ENCODE data around the gene HAGHL. TPM values are rescaled to one million over a fixed set of nuclear protein-coding genes. Genes with fewer than 3 reads are reported as not detected.
A peak's percentile ranks its signal among the peaks of the same experiment; 100 is the strongest.

The HAGHL gene
- total and polyA plus RNA-seq, 2 of the 8 experiments (the other 6 are each of a cell fraction or from before 2014, with no cell fraction given): 26.6 to 26.9 TPM

GRCh38 chr16:695355-696089 lies 31.4 kb upstream of the HAGHL start:
- Histone ChIP-seq H4K91ac (replicated peaks; ENCODE audit: insufficient read length, low read length) (peak overlapping the region; percentile 95), H3K79me1 (ENCODE audit: low read depth, low read length) (no peaks in the 10 kb centered on the region), H4K8ac (ENCODE audit: extremely low read depth, insufficient read depth, low read length) (peak overlapping the region; percentile 95), H2BK5ac (ENCODE audit: low read depth, low read length) (no peak overlapping the region), H3K18ac (ENCODE audit: extremely low read depth, low read length) (peak overlapping the region; percentile 76), H3K23me2 (ENCODE audit: low read depth, low read length) (peaks cover 8% of the 10 kb centered on the region; the same call in 1 of the 2 replicates), H2BK120ac (replicated peaks; ENCODE audit: low read depth, low read length) (no peak overlapping the region), H3K56ac (replicated peaks; ENCODE audit: insufficient read length, low read depth, low read length) (peak overlapping the region; percentile 25), H2BK20ac (ENCODE audit: low read length) (no peak overlapping the region), H3K36me3 (ENCODE audit: control insufficient read depth in 2 of 4, insufficient read depth in 4 of 4, low read length in 3 of 4) (no peaks in the 10 kb centered on the region), H3K4me2 (ENCODE audit: insufficient read depth in 1 of 2, low read depth in 2 of 2, low read length in 2 of 2) (peak overlapping the region; percentile 87 to 88), H3K4me1 (replicated peaks in 1 of 4; ENCODE audit: control insufficient read depth in 3 of 4, insufficient read depth in 4 of 4, low read length in 3 of 4) (peaks cover 0 to 13% (median 9%) of the 10 kb centered on the region in 4 experiments; a peak in 4 of 7 replicates), H2AFZ (ENCODE audit: low read length) (peak overlapping the region; percentile 87; the same call in 1 of the 2 replicates), H3K4ac (replicated peaks; ENCODE audit: insufficient read length, low read depth, low read length) (peak overlapping the region; percentile 91), H3K27ac (ENCODE audit: low read depth, low read length) (no peak overlapping the region), H2BK15ac (ENCODE audit: low read length) (no peak overlapping the region; the same call in 1 of the 2 replicates), H4K20me1 (replicated peaks in 1 of 2; ENCODE audit: control insufficient read depth in 1 of 2, insufficient read depth in 2 of 2, low read length in 2 of 2) (peaks cover 0 to 13% of the 10 kb centered on the region in 2 experiments), H3K14ac (ENCODE audit: insufficient read length) (no peak overlapping the region), H3K23ac (ENCODE audit: insufficient read length) (no peak overlapping the region), H2BK12ac (ENCODE audit: low read depth, low read length) (peak overlapping the region; percentile 45; the same call in 1 of the 2 replicates), H3K79me2 (ENCODE audit: control insufficient read depth in 1 of 2, insufficient read depth in 2 of 2, low read length in 2 of 2) (no peaks in the 10 kb centered on the region), H2AK5ac (ENCODE audit: low read depth, low read length) (no peak overlapping the region), H3K4me3 (ENCODE audit: extremely low read depth in 1 of 4, insufficient read depth in 2 of 4, low read depth in 3 of 4, low read length in 4 of 4) (peak overlapping the region; percentile 47 to 73 (median 52)), H4K5ac (ENCODE audit: insufficient read length, low read depth, low read length) (peak overlapping the region; percentile 86), H3K27me3 (replicated peaks in 1 of 4; ENCODE audit: control insufficient read depth in 3 of 4, extremely low read depth in 1 of 4, insufficient read depth in 3 of 4, low read length in 3 of 4) (peaks cover 8 to 76% (median 53%) of the 10 kb centered on the region in 4 experiments), H3K9ac (replicated peaks in 1 of 4; ENCODE audit: extremely low read depth in 1 of 4, low read depth in 3 of 4, low read length in 3 of 4) (peak overlapping the region in 1 of 4 experiments; percentile 20; a peak in 3 of 7 replicates), H3K9me3 (ENCODE audit: insufficient read depth in 2 of 2, low read depth in 1 of 2, low read length in 1 of 2) (no peaks in the 10 kb centered on the region)
- FAIRE-seq (no peak), DNase-seq (ENCODE audit: low read depth in 1 of 2, low spot score in 2 of 2) (peak in 1 of 2 experiments; percentile 77)
- WGBS, 2 experiments (ENCODE audit: extremely low coverage in 1 of 2, insufficient coverage in 1 of 2, insufficient read length in 1 of 2, insufficient replicate concordance in 2 of 2, low coverage in 1 of 2, low lambda C conversion rate in 2 of 2, missing lambda C conversion rate in 1 of 2): 4% methylated on average over 67 of the region's 71 CpGs; no CpG with 5 or more reads in 1 of the 2 experiments
- ChIA-PET CTCF (ENCODE audit: partially characterized antibody) (interaction anchor here (0.6 to 2.3 kb wide), 6 partner anchors 9 to 27 kb away, joined by 3 to 15 read pairs (median 4); no protein-coding TSS in a partner anchor), POLR2A (ENCODE audit: partially characterized antibody) (interaction anchor here (0.6 to 4.6 kb wide), 19 partner anchors 8 to 126 kb away, joined by 3 to 48 read pairs (median 4); partner anchors contain the start of genes ANTKMT, CCDC78, JMJD8 and METRN)
- TF ChIP-seq, protein P1, sequence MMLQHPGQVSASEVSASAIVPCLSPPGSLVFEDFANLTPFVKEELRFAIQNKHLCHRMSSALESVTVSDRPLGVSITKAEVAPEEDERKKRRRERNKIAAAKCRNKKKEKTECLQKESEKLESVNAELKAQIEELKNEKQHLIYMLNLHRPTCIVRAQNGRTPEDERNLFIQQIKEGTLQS (IDR thresholded peaks at IDR 0.05; ENCODE audit: insufficient read depth, low read depth, low read length): no peak
- TF ChIP-seq MAX (IDR thresholded peaks at IDR 0.05) (peak; percentile 96), BACH1 (IDR thresholded peaks at IDR 0.05; ENCODE audit: low read length) (peak; percentile 56; the same call in 1 of the 2 replicates), KDM5A (IDR thresholded peaks at IDR 0.05; ENCODE audit: low read length) (no peak), CBX5 (IDR thresholded peaks at IDR 0.05; ENCODE audit: low read depth, low read length) (no peak), SP2 (IDR thresholded peaks at IDR 0.05; ENCODE audit: low read length) (no peak), RFX5 (IDR thresholded peaks at IDR 0.05; ENCODE audit: borderline replicate concordance, low read depth, low read length) (no peak), POLR2A (IDR thresholded peaks at IDR 0.05; ENCODE audit: control extremely low read depth in 1 of 2, low read depth in 2 of 2, low read length in 2 of 2) (no peak), ZNF274 (IDR thresholded peaks at IDR 0.05; ENCODE audit: borderline replicate concordance, extremely low read depth, low read length) (no peak), ASH2L (IDR thresholded peaks at IDR 0.05; ENCODE audit: low read length) (peak; percentile 41), TEAD4 (IDR thresholded peaks at IDR 0.05; ENCODE audit: low read depth, low read length) (no peak)

All from H1 (cell line).